RWPE1 (cell line): ENCODE measurements around the gene IPCEF1.
"Not testable (repeated sequence)": the region's sequence is repeated elsewhere in the genome, so short reads cannot be mapped to it uniquely, and the experiment has no call there.

Experiments
- CTCF ChIA-PET: fragments of 350-600 bp; sonication (Branson Sonifier 250); formaldehyde crosslinking; extraction: SDS; loops from one replicate; lab custom pipeline; 2021; lab: Yijun Ruan, JAX
- POLR2A ChIA-PET: fragments of 400-600 bp; formaldehyde crosslinking; extraction: SDS; loops from one replicate; lab custom pipeline; 2020; ENCODE audit warnings: antibody characterized with exemption; ENCODE audit not compliant: low non-redundant PET; lab: Yijun Ruan, JAX
- DNase-seq: peaks from one replicate; pipeline ENCODE4 v3.0.0; 2012; ENCODE audit warnings: low spot score
- H3K27ac ChIP-seq: fragments of 450-650 bp; 2 replicates; pipeline ENCODE4 v1.5.1; 2017
- TF ChIP-seq, protein P1 (sequence below): fragments of 450-650 bp; conservative IDR thresholded peaks from 2 replicates; pipeline ENCODE4 v1.5.1; 2017; ENCODE audit warnings: low read depth, mild to moderate bottlenecking

IPCEF1 gene

DNA sequence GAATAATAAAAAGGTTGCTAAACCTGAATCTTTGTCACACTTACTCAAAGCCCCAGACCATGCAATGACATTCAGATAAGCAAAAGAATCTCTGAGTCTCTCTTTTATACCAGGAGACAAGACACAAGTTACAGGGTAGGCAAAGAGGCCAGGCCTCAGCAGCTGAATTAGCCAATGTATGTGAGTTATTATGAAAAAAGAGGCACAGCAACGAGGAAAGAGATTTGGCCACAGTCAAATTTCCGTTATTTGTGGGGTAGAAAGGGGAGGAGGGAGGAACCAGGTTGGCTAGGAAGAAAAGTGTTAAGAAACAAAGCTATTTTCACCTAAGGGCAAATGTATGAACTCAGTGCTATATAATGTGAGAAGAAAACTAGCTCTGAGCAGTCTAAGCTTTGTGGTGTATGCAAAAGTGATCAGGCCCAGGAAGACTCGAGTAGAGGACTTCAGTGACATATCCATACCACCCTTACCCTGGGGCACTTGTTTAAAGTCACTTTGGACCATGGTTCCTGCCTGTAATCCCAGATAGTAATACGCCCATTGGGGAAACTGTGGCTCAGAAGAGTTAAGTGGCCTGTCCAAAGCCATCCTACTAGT is 19.1 kb downstream of the IPCEF1 start:
- no peak for DNase-seq
- ChIA-PET CTCF (no interaction called here), POLR2A (no interaction called here)
- TF ChIP-seq, protein P1, sequence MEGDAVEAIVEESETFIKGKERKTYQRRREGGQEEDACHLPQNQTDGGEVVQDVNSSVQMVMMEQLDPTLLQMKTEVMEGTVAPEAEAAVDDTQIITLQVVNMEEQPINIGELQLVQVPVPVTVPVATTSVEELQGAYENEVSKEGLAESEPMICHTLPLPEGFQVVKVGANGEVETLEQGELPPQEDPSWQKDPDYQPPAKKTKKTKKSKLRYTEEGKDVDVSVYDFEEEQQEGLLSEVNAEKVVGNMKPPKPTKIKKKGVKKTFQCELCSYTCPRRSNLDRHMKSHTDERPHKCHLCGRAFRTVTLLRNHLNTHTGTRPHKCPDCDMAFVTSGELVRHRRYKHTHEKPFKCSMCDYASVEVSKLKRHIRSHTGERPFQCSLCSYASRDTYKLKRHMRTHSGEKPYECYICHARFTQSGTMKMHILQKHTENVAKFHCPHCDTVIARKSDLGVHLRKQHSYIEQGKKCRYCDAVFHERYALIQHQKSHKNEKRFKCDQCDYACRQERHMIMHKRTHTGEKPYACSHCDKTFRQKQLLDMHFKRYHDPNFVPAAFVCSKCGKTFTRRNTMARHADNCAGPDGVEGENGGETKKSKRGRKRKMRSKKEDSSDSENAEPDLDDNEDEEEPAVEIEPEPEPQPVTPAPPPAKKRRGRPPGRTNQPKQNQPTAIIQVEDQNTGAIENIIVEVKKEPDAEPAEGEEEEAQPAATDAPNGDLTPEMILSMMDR = no peak
- H3K27ac ChIP-seq = no peak overlapping the region

DNA sequence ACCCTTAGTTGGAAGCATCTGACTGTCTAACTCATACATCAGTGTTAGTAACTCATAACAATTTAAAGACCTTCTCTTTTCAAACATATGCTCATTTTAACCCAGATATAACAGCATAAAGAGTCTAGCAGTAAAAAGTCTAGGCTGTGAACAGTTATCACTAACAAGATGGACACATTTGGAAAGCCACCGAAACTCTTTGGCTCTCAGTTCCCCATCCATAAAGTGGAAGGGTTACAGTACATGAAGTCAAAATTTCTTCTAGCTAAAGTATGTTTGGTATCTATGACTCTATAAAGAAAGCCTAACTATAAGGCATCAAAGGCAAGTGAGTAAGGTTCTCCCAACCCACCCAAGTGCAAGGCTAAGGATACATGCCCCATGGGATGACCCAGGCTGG is 22.5 kb downstream of the IPCEF1 start:
- CTCF ChIA-PET, POLR2A ChIA-PET, H3K27ac ChIP-seq, DNase-seq: not testable (repeated sequence)

DNA sequence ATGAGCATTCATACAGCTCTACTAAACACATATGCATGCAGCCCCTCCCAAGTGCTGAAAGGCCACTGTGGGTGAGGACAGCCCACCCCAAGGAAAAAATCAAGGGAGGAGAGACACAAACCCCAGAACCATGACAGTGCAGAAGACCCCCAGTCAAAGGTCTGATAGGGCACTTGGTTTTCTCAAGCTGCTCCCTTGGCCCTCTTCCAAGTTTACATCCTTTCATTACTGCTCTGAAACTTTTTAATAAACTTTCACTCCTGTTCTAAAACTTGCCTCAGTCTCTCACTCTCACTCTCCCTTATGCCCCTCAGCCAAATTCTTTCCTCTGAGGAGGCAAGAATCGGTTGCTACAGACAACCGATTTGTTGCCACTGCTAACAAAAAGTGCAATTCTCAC is 24.9 kb downstream of the IPCEF1 start:
- POLR2A ChIA-PET = no interaction called here
- TF ChIP-seq, protein P1 = no peak
- CTCF ChIA-PET = no interaction called here
- no peak overlapping the region for H3K27ac ChIP-seq
- no peak for DNase-seq

DNA sequence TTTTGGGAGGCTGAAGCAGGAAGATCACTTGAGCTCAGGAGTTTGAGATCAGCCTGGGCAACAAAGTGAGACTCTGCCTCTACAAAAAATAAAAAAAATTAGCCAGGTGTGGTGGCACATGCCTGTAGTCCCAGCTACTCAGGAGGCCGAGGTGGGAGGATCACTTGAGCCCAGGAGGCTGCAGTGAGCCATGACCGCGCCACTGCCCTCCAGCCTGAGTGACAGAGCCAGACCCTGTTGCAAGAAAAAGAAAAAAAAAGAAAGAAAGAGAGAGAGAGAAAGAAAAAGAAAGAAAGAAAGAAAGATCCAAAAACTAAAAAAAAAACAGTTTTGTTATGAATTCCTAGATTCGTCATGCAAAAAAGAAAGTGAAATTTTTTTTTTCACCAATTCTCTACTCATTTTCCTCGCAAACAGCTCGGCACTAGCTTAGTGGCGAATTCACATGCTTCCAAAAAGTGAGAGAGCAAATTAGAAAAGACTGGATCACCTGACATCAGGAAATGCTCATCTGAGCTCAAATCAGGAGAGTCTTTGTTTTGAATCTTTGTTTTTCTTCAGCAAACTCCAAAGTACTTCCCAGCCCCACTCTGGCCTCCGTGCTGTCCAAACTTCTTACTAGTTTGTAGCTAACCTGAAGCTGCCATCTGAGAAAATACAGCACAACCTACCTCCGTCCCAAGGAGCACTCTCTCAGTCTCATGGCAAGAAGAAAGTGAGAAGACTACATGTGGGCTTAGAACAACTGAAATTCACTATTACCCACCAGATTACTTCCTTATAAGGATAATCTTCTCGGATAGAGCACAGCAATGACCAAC is 27.0 kb downstream of the IPCEF1 start:
- TF ChIP-seq, protein P1 = no peak
- H3K27ac ChIP-seq = no peak overlapping the region
- POLR2A ChIA-PET = no interaction called here
- CTCF ChIA-PET = no interaction called here
- DNase-seq = no peak

DNA sequence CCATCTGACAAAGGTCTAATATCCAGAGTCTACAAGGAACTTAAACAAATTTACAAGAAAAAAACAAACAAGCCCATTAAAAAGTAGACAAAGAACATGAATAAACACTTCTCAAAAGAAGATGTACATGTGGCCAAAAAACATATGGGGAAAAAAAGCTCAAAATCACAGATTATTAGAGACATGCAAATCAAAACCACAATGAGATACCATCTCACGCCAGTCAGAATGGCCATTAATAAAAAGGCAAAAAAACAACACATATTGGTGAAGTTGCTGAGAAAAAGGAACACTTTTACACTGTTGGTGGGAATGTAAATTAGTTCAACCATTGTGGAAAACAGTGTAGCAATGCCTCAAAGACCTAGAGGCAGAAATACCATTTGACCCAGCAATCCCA is 29.3 kb downstream of the IPCEF1 start:
- POLR2A ChIA-PET, DNase-seq, H3K27ac ChIP-seq: not testable (repeated sequence)
- CTCF ChIA-PET = interaction anchor here (0.7 kb wide), 1 partner anchor 373 kb away, joined by 3 read pairs; no protein-coding TSS in a partner anchor

DNA sequence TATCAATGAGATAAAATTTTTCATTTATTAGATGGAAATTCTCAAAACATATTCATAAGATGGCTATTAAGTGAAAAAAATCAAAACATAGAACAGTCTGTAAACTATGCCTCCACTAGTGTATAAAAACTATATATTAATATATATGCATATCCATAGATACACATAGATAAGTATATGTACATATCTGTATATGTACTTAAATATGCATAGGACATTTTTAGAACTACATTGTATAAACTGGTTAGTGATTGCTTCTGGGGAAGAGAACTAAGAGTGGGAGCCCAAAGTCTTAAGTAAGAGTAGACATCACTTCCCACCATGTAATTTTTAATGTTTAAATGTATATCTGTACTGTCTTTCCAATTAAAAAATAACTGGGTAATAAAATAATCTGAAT is 31.5 kb downstream of the IPCEF1 start:
- POLR2A ChIA-PET = no interaction called here
- CTCF ChIA-PET = no interaction called here

DNA sequence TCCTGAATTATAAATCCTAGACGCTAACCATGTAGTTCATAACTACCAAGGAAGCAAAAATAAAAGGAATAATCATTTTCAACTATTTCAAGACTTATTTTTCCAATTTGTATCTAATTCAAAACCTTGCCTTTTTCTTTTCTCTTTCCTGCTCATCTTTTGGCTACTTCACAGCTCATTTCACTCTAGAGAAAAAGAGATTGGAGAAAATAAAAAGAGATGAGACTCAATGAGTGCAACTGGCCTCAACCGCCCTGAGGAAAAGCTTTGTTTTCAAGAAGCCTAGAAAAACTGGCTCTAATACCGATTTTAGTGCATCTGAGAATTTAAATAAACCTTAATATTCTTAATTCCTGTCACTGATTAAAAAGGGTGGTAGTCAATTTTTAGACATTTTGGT is 36.4 kb downstream of the IPCEF1 start:
- TF ChIP-seq, protein P1 = no peak
- ChIA-PET POLR2A (no interaction called here), CTCF (interaction anchor here (0.6 kb wide), 1 partner anchor 1288 kb away, joined by 4 read pairs; no protein-coding TSS in a partner anchor)
- H3K27ac ChIP-seq = no peak overlapping the region
- no peak for DNase-seq

More for the DNA sequence above, 31.5 kb downstream of the IPCEF1 start:
- H3K27ac ChIP-seq = no peak overlapping the region
- DNase-seq = no peak
- TF ChIP-seq, protein P1 = no peak
